ENCODE results near the gene SMURF2. TPM values are rescaled to one million over a fixed set of nuclear protein-coding genes. Genes with fewer than 3 reads are reported as not detected.
A peak's percentile ranks its signal among the peaks of the same experiment; 100 is the strongest.

Gene SMURF2
- total RNA-seq, 1 donor from 2014 or later = 42.3 TPM

DNA sequence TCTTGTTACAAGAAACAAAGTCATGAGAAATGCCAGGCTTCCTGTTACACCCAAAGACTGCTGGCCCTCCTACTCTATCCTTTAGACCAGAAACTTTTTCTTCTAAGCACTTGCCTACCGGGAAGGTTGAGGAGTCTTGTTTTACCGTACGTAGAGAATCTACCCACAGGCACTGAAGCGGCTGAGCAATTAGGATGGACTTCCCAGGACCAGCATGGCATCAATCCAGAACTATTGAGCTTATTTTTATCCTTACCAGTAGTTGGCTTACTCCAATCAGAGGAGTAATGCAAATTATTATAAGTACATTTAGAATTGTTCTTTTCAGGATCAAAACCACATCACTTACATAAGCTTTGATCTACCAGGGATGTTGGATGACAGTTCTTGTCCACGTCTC is 129.7 kb downstream of the SMURF2 start:
- no peak for TF ChIP-seq CTCF (IDR thresholded peaks at IDR 0.05)
- Mint-ChIP-seq H3K4me1 (ENCODE audit: unreplicated experiment) (no peaks in the 10 kb centered on the region), H3K27ac (ENCODE audit: unreplicated experiment) (peak overlapping the region; percentile 14), H3K4me3 (ENCODE audit: unreplicated experiment) (no peak overlapping the region), H3K27me3 (ENCODE audit: unreplicated experiment) (no peaks in the 10 kb centered on the region), H3K9me3 (ENCODE audit: unreplicated experiment) (no peaks in the 10 kb centered on the region), H3K36me3 (ENCODE audit: unreplicated experiment) (peaks cover 59% of the 10 kb centered on the region)
- DNase-seq (ENCODE audit: extremely low spot score, unreplicated experiment) = no peak

DNA sequence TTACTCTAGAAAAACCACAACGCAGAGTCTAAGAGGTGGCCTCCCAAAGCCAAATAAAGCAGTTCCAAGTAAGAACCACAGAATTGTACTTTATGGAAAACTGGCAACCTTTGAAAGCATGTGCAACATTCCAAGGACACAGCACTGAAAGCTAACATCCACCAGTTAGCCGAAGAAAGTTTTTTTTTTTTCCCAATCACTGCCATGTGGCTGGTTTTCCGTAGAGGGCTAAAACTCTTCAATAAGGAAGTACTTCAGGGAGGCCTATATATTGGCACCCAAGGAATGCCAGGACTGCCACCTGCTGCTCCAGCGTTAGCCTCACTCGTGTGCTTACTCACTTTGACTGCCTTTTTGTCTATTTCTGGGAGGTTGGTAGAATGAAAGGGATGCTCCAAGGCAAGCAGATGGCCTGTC is 130.1 kb downstream of the SMURF2 start:
- no peak overlapping the region for H3K4me3 Mint-ChIP-seq (ENCODE audit: unreplicated experiment)
- no peaks in the 10 kb centered on the region for H3K9me3 Mint-ChIP-seq (ENCODE audit: unreplicated experiment)
- peak overlapping the region; percentile 14 for H3K27ac Mint-ChIP-seq (ENCODE audit: unreplicated experiment)
- H3K27me3 Mint-ChIP-seq (ENCODE audit: unreplicated experiment) = no peaks in the 10 kb centered on the region
- DNase-seq (ENCODE audit: extremely low spot score, unreplicated experiment) = no peak
- peaks cover 59% of the 10 kb centered on the region for H3K36me3 Mint-ChIP-seq (ENCODE audit: unreplicated experiment)
- H3K4me1 Mint-ChIP-seq (ENCODE audit: unreplicated experiment) = no peaks in the 10 kb centered on the region
- no peak for TF ChIP-seq CTCF (IDR thresholded peaks at IDR 0.05)

DNA sequence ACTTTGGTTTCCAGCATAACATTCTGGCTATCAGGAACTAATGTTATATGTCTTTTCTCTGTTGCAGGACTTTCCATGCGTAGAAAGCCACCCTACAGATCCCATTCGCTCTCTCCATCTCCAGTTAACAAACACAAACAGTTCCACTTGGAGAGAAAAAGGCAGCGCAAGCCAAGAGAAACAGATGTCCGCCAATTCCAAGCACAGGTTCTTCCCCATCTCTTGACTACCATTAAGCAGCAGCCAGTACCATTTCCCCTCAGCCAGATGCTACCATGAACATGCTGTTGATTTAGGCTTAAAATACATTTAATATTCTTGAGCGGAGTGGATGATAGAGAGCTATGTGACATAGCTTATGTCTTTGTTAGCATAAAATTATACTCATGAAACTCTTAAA is 132.9 kb downstream of the SMURF2 start:
- DNase-seq (ENCODE audit: extremely low spot score, unreplicated experiment) = no peak
- no peaks in the 10 kb centered on the region for H3K9me3 Mint-ChIP-seq (ENCODE audit: unreplicated experiment)
- TF ChIP-seq CTCF (IDR thresholded peaks at IDR 0.05) = no peak
- no peak overlapping the region for H3K27ac Mint-ChIP-seq (ENCODE audit: unreplicated experiment)
- no peak overlapping the region for H3K4me3 Mint-ChIP-seq (ENCODE audit: unreplicated experiment)
- no peaks in the 10 kb centered on the region for H3K27me3 Mint-ChIP-seq (ENCODE audit: unreplicated experiment)
- H3K4me1 Mint-ChIP-seq (ENCODE audit: unreplicated experiment) = no peaks in the 10 kb centered on the region
- peaks cover 59% of the 10 kb centered on the region for H3K36me3 Mint-ChIP-seq (ENCODE audit: unreplicated experiment)

DNA sequence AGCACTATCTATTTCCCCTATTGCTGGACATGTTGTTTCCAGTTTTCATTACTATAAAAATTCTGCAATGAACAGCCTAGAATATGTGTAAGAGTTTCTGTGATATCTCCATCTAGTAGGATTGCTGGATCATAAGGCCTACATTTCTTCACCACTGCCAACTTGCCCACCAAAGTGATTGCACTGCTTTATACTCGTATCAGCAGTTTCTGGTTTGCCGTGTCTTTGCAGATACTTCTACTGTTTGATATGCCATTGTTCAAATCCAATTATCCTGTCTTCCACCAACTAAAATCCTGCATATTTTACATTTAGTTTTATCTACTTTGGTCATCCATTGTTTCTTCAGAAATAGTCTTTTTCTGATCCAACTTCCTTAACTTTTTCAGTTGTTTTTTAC is 134.2 kb downstream of the SMURF2 start:
- Mint-ChIP-seq H3K27ac (ENCODE audit: unreplicated experiment) (no peak overlapping the region), H3K4me3 (ENCODE audit: unreplicated experiment) (no peak overlapping the region), H3K36me3 (ENCODE audit: unreplicated experiment) (peaks cover 62% of the 10 kb centered on the region), H3K9me3 (ENCODE audit: unreplicated experiment) (no peaks in the 10 kb centered on the region), H3K27me3 (ENCODE audit: unreplicated experiment) (no peaks in the 10 kb centered on the region), H3K4me1 (ENCODE audit: unreplicated experiment) (no peaks in the 10 kb centered on the region)
- no peak for TF ChIP-seq CTCF (IDR thresholded peaks at IDR 0.05)
- DNase-seq (ENCODE audit: extremely low spot score, unreplicated experiment) = no peak

DNA sequence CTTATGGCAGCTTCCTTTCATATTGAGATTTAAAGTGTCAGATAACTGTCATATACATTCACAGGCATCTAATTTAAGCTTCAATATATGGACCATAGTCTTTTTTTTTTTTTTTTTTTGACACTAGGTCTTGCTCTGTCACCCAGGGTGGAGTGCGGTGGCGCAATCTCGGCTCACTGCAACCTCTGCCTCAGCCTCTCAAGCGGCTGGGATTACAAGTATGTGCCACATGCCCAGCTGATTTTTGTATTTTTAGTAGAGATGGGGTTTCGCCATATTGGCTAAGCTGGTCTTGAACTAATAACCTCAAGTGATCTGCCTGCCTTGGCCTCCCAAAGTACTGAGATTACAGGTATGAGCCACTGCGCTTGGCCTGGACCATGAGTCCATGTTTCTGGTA is 141.7 kb downstream of the SMURF2 start:
- H3K27ac Mint-ChIP-seq (ENCODE audit: unreplicated experiment) = no peak overlapping the region
- no peaks in the 10 kb centered on the region for H3K9me3 Mint-ChIP-seq (ENCODE audit: unreplicated experiment)
- H3K36me3 Mint-ChIP-seq (ENCODE audit: unreplicated experiment) = peaks cover 39% of the 10 kb centered on the region
- no peaks in the 10 kb centered on the region for H3K4me1 Mint-ChIP-seq (ENCODE audit: unreplicated experiment)
- TF ChIP-seq CTCF (IDR thresholded peaks at IDR 0.05) = no peak
- no peak for DNase-seq (ENCODE audit: extremely low spot score, unreplicated experiment)
- H3K4me3 Mint-ChIP-seq (ENCODE audit: unreplicated experiment) = no peak overlapping the region
- no peaks in the 10 kb centered on the region for H3K27me3 Mint-ChIP-seq (ENCODE audit: unreplicated experiment)

Data from osteocyte (in vitro differentiated cells).